HG02970 (cell line): Measurements from ENCODE around the gene CCDC61.

Source experiments
- ATAC-seq: cut with Tn5 transposase; IDR thresholded peaks from one replicate; pipeline ENCODE4 v1.9.1; 2021; ENCODE audit warnings: mild to moderate bottlenecking, moderate library complexity, moderate number of reproducible peaks; ENCODE audit not compliant: unreplicated experiment, low FRiP score

Gene CCDC61, protein sequence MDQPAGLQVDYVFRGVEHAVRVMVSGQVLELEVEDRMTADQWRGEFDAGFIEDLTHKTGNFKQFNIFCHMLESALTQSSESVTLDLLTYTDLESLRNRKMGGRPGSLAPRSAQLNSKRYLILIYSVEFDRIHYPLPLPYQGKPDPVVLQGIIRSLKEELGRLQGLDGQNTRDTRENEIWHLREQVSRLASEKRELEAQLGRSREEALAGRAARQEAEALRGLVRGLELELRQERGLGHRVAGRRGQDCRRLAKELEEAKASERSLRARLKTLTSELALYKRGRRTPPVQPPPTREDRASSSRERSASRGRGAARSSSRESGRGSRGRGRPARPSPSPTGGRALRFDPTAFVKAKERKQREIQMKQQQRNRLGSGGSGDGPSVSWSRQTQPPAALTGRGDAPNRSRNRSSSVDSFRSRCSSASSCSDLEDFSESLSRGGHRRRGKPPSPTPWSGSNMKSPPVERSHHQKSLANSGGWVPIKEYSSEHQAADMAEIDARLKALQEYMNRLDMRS

DNA sequence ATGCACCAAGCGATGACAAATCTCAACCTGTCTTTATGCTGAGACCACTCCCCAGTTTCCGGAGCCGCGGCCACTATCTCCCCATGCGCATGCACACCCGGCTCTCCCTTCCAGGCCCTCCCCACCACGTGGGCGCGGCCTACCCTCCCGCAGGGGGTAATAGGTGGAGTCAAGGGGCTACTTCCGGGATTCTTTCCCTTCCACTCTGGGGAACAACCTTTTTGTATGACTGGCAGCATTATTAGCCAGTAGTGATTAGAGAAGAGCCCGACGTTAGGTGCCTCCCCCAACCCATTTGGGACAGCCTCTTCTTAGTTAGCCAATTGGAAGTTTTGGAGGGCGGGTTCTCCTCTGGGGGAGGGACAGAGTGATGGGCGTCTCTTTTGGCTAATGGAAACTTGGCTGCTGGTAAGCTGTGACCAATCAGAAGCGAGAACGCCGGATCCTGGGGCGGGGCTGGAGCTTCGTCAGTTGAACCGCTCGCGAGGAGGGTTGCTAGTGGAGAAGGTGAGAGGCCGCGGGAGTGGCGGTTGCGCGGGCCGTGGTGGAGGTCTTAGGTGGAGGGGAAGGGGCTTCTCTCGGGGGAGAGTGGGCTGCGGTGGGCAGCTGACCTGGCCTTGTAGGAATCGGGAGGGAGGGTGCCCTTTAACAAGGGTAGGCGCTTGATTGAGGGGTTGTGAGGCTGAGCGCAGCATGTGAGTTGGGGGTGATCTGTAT, at the start of gene CCDC61:
Gene CCDC61, plus strand, starts transcription at position 470 of the 717 bp plus-strand sequence. CDS start 7,552 bp downstream, outside the sequence.
- ATAC-seq: peak; percentile 98

DNA sequence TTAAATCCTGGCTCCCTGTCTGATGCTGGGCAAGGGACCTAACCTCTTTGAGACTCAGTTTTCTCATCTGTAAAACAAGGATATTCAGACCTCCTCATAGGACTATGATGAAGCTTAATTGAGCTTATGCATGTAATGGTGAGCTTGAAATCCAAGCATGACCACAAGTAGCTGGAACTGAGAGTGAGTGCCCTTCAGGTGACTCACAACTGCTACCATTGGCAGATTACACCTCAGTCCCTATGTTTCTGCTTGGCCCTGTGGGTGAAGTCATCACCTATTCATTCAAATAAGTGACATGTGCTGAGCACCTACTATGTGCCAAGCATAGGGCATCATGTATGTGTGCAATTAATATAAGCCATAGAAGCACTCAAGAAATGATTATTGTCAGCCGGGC, 47.3 kb upstream of the CCDC61 start:
- no peak for ATAC-seq

DNA sequence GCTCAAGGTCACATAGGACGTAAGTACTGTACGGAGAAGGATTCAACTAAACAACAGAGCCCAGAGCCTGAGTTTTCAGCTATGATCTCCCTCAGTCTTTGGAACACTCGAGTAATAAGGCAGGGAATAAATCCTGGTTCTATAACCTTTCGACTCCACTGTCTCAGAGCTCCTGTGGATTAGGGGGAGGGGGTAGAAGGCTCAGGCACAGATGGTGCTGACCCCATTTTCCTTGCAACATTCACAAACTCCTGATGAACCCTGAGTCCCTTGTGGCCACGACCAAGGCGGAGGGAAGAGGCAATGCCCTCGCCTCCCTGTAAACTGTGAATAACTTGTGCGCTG, 43.0 kb upstream of the CCDC61 start:
- no peak for ATAC-seq

DNA sequence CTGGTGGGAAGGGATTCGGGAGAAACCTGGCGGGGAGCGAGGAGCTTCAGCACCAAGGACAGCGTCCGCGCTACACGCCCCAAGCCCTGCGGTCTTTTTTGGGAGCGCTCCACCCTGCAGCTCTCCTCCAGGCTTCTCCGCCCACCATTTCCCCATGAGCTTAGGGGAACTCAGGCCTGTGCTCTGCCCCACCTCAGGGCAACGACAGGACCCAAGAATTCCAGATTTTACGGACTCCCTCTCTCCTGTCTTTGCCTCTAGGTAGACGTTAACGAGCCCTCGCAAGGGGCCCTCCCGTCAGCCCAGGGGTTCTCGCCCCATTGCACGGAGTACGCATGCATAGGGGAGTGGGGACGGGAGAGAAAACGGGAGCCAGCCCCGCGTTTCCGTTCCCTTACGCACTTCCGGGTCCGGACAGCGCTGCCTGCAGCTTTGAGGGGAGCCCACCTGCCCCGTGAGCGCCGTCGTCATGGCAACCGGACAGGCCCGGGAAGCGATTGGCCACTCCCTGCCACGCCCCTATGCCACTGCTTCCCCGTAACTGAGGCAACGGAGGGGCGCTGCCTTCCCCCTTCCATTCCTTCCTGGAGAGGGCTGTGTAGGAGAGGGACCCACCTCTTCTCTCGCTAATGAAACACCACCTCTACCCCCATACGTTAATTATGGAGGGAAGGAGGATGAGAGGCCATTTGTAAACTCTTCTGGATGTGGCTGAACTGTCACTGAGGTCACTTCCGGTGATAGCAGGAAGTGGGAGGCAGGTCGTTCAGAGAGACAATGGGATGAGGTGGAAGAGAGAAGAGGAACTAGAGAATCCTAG, 42.4 kb upstream of the CCDC61 start:
- no peak for ATAC-seq

DNA sequence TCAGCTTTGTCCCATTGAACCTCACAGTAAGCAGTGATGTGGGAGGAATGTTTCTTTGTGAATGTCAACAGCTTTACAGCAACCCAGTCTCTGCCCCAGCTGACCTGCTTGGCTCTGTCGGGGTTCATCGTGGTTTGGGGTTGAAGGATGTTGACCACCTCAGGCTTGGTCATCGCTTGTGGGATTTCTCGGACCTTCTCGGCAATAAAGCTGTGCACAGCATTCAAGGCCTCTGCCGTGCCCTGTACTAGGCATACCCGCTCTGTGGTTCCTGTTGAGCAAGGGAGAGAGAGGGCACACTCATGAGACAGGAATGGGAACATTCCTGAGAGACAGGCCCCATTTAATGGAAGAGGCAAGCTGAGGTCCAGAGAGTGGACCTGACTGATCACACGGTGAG, 41.6 kb upstream of the CCDC61 start:
- ATAC-seq: no peak

DNA sequence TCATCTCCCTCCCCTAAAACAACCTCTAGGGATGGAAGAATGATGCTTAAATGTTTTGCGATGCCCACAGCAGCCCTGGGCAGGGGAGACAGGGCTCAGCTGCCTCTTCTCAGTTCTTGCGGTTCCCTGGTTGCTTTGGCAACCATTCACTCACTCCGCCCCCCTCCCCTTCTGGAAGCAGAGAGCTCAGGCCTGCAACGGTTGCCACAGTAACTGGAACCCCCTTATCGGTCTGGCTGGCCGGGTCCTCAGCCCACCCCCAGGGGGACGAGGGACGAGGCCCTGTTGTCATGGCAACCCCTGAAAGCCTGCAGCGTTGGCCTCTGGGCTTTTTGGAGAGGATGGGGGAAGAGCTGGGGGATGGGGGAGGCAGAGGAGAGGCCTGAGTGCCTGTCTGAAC, 41.1 kb upstream of the CCDC61 start:
- no peak for ATAC-seq

DNA sequence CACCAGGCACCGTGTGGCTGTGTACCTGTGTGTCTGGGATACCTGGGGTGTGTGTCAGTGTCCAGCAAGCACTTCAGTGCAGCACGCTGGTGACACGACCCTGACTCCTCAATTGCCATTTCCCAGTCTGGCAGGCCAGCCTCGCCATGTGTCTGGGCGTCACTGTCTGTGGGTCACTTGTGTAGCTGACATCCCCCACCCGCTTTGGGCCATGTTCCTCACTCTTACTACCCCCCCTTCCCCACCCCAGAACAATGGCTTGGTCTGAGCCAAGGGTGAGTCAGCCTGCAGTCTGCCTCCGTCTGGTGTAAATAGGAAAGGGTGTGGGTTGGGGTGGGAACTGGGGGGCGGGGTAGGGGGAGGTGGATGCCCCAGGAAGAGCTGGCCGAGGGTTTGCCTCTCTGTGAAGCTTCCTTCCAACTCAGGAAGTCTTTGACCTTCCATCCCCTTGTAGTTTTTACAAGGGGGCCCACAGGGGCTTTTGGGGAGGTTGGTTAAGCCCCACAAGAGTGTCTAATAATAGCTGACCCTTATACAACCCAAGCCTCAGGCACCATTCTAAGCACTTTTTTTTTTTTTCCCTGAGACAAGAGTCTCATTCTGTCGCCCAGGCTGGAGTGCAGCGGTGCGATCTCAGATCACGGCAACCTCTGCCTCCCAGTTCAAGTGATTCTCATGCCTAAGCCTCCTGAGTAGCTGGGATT, 39.2 kb upstream of the CCDC61 start:
- no peak for ATAC-seq

DNA sequence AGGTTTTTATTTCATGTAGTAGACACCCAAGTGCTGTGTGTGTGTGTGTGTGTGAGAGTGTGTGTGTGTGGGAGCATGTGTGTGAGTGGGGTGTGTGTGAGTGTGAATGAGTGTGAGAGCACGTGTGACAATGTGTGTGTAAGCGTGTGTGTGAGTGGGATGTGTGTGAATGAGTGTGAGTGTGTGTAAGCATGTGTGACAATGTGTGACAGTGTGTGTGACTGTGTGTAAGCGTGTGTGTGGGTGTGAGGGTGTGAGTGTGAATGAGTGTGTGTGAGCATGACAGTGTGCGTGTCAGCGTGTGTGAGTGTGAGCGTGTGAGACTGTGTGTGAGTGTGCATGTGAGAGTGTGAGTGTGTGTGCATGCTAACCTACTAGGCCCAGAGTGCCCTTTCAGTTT, 36.9 kb upstream of the CCDC61 start:
- ATAC-seq: no peak

DNA sequence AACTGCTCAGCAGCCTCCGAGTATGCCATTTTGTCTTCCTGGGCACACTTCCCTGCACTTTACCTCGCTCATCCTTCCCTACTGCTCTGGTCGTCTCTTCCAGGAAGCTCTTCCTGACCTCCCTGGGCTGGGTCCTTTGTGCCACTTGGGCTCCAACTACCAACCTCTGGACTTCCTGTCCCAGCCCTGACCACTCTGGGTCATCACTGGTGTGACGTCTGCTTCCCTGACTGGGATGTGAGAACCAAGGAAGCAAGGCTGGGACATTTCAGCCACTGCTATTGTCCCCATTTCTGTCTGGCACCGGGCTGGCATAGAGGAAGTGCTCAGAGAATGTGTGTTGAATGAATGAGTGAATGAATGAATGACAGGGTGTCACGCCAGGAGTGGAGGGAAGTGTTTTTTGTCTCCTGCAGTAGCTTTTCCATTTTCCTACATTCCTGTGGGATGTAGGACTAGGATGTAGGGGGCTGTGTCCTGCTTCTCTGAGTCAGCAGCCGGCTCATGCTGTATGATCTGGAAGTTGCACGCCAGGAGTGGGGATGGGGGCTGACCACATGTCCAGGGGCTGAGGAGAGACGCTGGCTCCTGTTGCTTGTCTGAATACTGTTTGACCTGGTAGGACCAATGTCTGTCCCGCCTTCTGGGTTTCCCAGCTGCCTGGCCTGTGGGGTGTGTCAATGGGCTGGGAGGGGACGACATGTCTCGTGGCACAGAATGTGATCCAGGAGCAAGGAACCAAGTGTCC, 36.3 kb upstream of the CCDC61 start:
- ATAC-seq: no peak

DNA sequence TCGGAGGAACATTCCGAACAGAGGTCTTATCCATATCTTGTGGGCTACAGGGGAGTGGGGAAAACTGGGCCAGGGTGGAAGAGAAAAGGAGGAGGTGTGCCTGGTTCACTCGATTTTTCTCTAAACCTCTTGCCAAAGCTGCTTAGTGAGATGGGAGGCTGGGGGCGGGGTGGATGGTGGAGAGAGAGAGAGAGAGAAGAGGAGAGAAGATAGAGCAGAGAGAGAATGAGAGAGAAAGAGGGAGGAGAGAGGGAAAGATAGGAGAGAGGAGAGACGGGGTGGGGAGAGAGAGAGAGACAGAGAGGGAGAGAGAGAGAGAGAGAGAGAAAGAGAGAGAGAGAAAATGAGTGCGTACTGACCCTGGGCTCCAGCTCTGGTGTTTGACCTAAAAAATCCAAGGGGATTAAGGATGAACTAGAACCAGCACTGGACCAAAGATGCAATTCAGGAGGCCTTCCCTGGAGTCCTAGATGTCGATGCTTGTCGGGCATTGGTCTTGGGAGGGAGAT, 35.7 kb upstream of the CCDC61 start:
- no peak for ATAC-seq

DNA sequence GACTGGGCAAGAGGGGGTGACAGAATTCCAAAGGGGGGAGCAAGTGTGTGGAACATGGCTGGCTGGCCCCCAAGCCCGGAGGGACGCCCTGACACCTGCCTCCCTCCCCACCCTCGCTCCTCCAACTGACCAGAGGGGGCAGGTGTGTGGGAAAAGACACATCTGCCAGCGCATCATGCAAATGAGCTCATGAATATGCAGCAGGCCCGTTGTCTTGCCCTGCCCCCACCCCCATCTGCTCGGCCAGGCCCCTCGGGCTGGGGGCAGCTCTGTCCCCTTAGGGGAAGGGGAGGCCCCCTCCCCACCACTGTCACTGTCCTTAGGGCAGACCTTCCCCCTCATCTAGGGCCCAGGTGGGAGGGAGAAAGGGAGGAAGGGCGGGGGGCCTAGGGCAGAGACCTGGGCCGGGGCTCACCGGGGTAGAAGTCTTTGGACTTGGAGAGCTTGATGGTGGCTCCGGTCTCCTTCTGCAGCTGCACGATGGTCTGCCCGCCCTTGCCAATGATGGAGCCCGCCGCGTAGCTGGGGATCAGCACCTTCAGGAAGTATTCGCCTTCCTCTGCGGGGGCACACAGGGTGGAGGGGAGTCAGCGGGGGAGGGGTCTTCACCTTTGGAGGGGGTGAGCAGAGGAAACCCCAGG, 34.6 kb upstream of the CCDC61 start:
- ATAC-seq: no peak

DNA sequence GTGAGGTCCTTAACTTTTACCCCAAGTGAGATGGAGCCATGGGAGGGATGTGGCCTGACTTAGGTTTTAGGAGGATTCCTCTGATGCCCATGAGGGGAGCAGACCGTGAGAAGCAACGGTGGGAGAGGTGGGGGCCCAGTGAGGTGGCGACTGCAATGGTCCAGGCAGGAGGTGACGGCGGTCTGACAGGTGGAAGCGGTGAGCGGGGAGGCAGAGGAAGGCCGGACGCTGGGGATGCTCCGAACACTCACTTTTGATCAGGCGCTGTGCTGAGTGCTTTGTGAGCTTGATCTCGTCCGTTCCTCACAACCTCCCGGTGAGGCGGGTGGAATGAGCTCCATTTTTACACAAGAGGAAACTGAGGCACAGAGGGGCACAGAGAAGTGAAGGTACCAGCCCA, 33.2 kb upstream of the CCDC61 start:
- ATAC-seq: no peak

DNA sequence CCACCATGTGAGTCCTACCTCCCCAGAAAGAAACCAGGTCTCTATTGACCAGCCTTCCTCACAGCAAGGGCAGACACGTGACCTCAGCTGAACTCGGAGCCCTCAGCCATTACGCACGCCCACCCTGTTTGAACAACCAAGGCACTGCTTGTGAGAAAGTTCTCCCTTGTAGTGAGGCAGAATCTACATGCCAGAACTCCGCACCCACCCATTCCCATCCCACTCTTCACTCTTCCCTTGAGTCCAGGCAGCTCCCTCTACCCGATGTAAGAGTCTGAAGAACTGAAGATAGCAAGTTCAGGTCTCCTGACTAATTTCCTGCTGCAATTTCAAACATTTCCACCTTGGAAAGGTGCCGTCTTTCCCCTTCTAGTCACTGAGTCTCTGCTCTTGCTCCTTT, 28.0 kb upstream of the CCDC61 start:
- ATAC-seq: no peak

DNA sequence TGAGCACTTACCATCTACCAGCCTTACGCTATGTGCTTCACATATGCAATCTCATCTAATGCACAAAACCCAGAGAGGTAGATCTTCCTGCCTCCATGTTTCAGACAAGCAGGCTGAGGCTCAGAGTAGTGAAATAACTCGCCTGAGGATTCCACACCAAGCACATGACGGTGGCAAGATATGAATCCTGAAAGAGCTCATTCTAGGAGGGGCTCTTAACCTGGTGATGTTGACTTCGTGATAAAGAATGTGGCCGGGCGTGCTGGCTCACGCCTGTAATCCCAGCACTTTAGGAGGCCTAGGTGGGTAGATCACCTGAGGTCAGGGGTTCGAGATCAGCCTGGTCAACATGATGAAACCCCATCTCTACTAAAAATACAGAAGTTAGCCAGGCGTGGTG, 26.6 kb upstream of the CCDC61 start:
- ATAC-seq: no peak

DNA sequence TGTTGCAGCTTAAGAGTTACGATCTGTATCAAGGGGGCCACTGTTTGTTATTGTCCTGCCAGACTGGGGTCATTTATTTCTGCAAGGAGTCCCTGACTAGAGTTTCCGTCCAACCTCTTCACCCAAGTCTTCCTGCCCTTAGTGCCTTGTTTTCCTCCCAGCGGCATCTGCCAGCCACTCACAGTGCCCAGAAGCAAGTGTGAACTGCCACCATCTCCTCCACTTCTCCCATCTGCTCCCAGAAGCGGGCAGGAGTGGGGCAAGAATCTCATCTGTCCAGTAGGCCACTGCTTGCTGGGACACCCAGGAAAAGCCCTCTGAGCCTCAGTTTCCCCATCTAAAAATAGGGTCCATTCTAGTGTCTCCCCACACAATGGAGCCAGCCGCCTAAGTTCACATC, 25.6 kb upstream of the CCDC61 start:
- no peak for ATAC-seq

DNA sequence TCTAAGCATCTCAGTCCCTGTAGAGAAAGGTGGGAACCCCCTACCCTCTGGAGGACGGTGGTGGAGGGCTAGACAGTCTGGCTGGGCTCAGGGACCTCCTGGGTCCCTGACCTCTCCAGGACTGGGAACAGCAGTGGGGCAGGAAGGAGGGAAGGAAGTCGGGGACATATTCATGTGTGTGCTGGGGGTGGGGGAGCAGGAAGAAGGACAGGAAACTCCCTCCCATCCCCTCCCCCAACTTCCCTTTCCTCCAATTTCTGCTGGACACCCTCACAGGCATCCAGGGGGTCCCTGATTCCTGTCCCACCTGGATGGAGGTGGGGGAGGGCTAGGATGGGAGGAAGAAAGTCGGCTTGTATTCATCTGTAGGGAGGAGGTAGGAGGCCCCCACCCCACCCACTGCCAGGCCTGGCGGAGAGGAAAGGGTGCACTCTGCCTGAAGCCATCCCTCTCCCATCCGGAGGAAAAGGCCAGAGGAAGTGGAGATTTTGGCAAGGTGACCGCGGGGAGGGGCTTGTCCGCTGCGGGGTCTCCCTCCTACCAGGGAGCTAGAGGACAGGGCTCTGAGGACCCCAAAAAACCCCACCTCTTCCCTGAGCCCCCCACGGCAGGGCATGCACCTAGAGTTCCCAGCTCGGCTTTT, 23.9 kb upstream of the CCDC61 start:
- no peak for ATAC-seq

DNA sequence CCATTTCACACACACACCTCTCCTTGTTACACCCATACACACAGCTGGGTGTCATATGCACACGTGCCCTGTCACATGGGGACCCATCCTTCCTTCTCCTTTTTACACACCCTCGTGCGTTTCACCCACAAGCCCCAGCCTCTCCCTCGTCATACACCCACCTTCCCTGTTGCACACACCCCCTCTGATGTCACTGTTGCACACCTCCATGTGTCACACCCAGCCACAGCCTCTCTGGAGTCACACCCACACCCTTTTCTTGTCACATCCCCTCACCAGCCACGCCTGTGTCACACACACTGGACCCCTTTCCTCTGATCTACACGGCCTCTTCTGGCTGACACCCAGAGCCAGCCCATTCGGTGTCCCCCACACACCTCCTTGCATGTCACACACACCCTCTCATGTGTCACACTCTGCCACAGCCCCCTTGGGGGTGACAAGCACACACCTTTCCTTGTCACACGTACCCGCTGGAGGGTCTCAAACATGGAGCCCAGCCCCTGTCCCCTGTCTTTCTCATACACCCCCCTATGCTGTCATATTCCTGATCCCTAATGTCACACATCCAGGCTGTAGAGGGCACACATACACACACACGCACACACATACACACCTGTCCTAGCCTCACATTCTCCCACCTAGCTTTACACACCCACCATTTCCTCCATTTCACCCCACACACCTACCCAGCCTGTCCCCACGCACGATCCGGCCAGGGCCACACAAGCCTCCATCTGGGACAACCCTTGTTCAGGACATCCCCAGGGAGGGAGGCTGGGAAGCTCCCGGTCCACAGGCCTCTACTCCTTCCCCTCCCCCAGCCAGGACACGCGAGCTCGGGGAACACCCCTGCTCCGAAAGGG, 23.0 kb upstream of the CCDC61 start:
- no peak for ATAC-seq
